HepG2 (cell line): ENCODE measurements around the gene PPCS. TPM values are rescaled to one million over a fixed set of nuclear protein-coding genes. Genes with fewer than 3 reads are reported as not detected.
A peak's percentile ranks its signal among the peaks of the same experiment; 100 is the strongest.

Experiments
- HES4 ChIP-seq: sonication (generic); formaldehyde crosslinking; IDR thresholded peaks from 2 replicates; pipeline ENCODE4 v1.9.0; 2021; ENCODE audit warnings: mild to moderate bottlenecking, missing genetic modification reagents, borderline replicate concordance
- KAT2B ChIP-seq: fragments of 150-350 bp; IDR thresholded peaks from 2 replicates; pipeline ENCODE4 v1.6.1; 2014; ENCODE audit warnings: low read depth, low read length, borderline replicate concordance
- KLF16 ChIP-seq, 2 experiments: sonication (generic) in 1 of 2; formaldehyde crosslinking in 1 of 2; IDR thresholded peaks; 2 replicates each; pipeline versions ENCODE4 v1.6.1 to v1.8.0; 2016 to 2023; ENCODE audit warnings: missing genetic modification reagents in 2 of 2, missing compliant biosample characterization in 1 of 2
- MIER3 ChIP-seq: IDR thresholded peaks from 2 replicates; pipeline ENCODE4 v1.6.1; 2016; ENCODE audit warnings: missing compliant biosample characterization, borderline replicate concordance
- MIXL1 ChIP-seq: IDR thresholded peaks from 2 replicates; pipeline ENCODE4 v1.6.1; 2016
- NFAT5 ChIP-seq: sonication (generic); formaldehyde crosslinking; IDR thresholded peaks from 2 replicates; pipeline ENCODE4 v1.4.0; 2020; ENCODE audit warnings: missing genetic modification reagents
- TERF1 ChIP-seq: sonication (generic); formaldehyde crosslinking; IDR thresholded peaks from 2 replicates; pipeline ENCODE4 v1.8.0; 2022; ENCODE audit warnings: mild to moderate bottlenecking, missing genetic modification reagents, moderate library complexity
- ZNF142 ChIP-seq: sonication (generic); formaldehyde crosslinking; IDR thresholded peaks from 2 replicates; pipeline ENCODE4 v1.4.0; 2020; ENCODE audit warnings: missing genetic modification reagents
- ZNF770 ChIP-seq: sonication (generic); formaldehyde crosslinking; IDR thresholded peaks from 2 replicates; pipeline ENCODE4 v1.5.0; 2020; ENCODE audit warnings: mild to moderate bottlenecking, missing genetic modification reagents
- ZSCAN31 ChIP-seq: sonication (generic); formaldehyde crosslinking; IDR thresholded peaks from 2 replicates; pipeline ENCODE4 v1.5.0; 2020; ENCODE audit warnings: low read depth, mild to moderate bottlenecking, missing genetic modification reagents
- polyA plus RNA-seq, 8 experiments: library from polyadenylated mRNA; depleted of rRNA in 3 of 8; stranded (reverse) in 7 of 8; unstranded in 1 of 8; fragments of >200 nt; fragmentation: Illumina TruSeq in 4 of 8; extraction: Trizol in 4 of 8; gene quantifications; 2 replicates each; pipeline versions ENCODE4 v1.2.1 to v1.2.3, GENCODE V29; 2011 to 2016; ENCODE audit warnings: low read depth in 4 of 8, missing spikeins in 1 of 8, mixed read lengths in 1 of 8; ENCODE audit not compliant: insufficient read depth in 1 of 8
- total RNA-seq, 5 experiments: library from RNA; depleted of rRNA; stranded (reverse); fragments of >200 nt; fragmentation: Illumina TruSeq; extraction: Trizol; gene quantifications; 2 replicates each; pipeline ENCODE4 v1.2.3, GENCODE V29; 2016; ENCODE audit warnings: low read depth in 1 of 5

The PPCS gene
- total and polyA plus RNA-seq, 2 of the 13 experiments (the other 11 are each of a cell fraction or from before 2014, with no cell fraction given): 13.4 to 38.9 TPM

- TF ChIP-seq ZNF142 (CRISPR knock-in tag): no peak
- no peak for TF ChIP-seq TERF1 (CRISPR knock-in tag)
- TF ChIP-seq MIXL1 (CRISPR knock-in tag): peak; percentile 59; the same call in 1 of the 2 replicates
- no peak for TF ChIP-seq ZSCAN31
- TF ChIP-seq NFAT5 (CRISPR knock-in tag): no peak
- TF ChIP-seq KLF16 (CRISPR knock-in tag; IDR thresholded peaks at IDR 0.05): peak in 1 of 2 experiments; percentile 49; a peak in 1 of 4 replicates
- TF ChIP-seq MIER3 (CRISPR knock-in tag): peak; percentile 65; the same call in 1 of the 2 replicates
- TF ChIP-seq HES4 (CRISPR knock-in tag): no peak
- TF ChIP-seq ZNF770 (CRISPR knock-in tag): no peak
- TF ChIP-seq KAT2B: no peak
These were observed 6.8 kb downstream of the PPCS start, which contains the start of gene CCDC30 (continued) for GRCh38 chr1:42462828-42463763.
